ENCODE measurements around the gene UIMC1.

DNA sequence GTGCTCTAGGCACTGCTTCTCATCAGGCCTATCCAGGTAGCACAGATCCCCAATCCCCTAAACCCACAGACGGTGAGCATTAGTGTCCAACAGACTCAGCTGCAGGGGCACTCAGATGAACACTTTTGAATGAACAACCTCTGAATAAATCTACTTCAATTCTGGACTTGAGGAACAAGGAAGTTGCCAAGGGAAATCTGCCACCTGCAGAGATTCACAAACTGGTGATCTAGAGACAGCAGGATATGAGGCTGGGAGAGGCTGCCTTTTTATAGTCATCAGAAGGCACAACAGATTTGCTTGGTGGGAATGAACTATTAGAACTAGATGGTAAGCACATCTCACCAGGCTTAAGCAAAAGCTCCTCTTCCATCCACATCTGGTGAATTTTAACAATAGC is 100.5 kb downstream of the UIMC1 start:
- TF ChIP-seq, protein P1, sequence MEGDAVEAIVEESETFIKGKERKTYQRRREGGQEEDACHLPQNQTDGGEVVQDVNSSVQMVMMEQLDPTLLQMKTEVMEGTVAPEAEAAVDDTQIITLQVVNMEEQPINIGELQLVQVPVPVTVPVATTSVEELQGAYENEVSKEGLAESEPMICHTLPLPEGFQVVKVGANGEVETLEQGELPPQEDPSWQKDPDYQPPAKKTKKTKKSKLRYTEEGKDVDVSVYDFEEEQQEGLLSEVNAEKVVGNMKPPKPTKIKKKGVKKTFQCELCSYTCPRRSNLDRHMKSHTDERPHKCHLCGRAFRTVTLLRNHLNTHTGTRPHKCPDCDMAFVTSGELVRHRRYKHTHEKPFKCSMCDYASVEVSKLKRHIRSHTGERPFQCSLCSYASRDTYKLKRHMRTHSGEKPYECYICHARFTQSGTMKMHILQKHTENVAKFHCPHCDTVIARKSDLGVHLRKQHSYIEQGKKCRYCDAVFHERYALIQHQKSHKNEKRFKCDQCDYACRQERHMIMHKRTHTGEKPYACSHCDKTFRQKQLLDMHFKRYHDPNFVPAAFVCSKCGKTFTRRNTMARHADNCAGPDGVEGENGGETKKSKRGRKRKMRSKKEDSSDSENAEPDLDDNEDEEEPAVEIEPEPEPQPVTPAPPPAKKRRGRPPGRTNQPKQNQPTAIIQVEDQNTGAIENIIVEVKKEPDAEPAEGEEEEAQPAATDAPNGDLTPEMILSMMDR (optimal IDR thresholded peaks at IDR 0.05 in 1 of 3, IDR thresholded peaks at IDR 0.05 in 1 of 3, conservative IDR thresholded peaks at IDR 0.05 in 1 of 3; ENCODE audit: extremely low read depth in 1 of 3, insufficient read depth in 2 of 3, low read length in 3 of 3): no peak
- TF ChIP-seq EZH2 (IDR thresholded peaks at IDR 0.05; ENCODE audit: low read length): no peak
